ENCODE measurements around the gene FST.

Gene FST

GRCh38 chr5:53475320-53475719 lies 5.1 kb upstream of the FST start:
- DNase-seq: no peak

DNA sequence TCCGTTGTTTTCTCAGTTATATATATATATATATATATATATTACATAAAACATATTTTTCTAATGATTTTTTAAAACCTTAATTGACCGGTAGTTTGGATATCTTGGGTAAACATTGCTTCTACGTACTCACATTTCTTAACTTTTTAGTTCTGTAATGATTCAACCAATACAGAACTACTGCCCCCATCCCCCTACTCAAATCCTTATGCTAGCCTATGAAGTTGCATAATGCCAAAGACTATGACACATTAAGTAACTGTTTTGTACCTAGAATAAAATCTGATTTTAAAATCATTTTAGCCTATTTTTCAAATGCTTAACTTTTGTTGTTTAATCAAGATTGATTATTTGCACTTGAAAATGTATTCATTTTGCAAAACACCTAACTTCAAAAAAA lies 4.4 kb upstream of the FST start:
- DNase-seq: no peak

DNA sequence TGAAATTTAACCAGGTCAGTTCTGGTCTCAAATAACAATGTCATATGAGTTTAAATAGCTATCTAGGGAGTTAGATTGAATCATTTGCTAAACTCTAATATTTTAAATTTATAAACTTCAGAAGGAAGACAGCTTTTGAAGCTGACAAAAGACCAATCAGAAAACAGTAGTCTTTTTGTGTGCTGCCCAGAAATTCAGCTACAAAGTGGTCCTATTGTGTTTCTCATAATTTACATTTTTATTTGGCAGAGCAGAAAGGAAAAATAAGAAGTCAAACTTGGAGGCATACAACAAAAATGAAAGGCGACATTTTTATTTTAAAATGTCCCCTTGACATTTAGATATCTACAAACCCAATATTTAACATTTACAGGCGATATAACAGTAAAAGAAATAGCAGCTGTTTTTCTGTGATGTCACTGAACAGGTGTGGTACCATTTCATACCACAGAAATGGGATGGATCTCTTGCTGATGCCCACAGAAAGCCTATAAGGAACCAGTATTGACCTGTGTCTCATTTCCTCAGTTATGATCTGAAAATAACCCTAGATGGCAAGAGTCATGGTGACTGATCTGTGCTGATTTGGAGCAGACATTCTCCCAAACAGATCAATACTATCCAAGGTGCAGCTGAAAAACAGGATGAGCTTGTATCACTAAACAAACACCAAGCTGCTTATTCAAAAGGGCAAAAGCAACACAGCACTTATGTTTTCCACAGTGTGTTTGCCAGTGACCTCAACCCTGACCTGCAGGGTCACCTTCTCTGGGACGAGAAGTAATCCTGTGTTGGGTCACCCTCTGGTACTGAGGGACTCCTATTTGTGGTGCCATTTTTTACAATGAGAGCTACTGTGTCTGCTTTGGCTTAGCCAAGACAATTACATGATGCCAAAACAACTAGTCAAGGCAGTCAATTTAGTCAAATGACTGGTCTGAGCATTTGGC lies 3.6 kb upstream of the FST start:
- DNase-seq: no peak

DNA sequence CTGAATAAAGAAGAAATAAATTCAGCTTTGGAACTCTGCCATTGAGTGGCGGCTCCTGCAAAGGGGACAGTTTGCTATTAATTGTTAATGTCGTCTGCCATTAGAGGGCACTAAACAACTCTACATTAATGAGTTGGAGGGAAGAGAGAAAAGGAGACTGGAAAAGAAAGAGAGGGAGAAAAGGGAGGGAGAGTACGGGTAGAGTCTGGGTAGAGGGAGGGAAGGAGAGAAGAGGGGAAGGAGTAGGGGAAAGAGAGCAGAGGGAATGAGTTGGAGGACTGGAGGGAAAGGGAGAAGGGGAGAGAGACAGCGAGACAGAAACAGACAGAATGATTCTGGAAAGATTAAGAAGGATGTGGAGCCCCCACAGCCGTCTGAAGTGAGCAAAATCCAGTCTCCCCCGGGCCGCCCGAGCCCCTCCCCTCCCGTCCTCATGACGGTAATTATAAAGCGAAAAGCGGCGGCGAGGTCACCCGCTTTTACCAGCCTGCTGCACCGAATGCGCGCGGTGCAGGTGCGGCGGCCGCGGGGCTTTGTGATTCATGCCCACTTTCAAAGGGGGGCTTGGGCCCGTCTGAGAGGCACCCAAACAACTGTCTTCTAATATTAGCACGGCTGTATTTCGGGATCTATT lies 1.9 kb upstream of the FST start:
- no peak for DNase-seq

GRCh38 chr5:53479045-53479589 lies 1.3 kb upstream of the FST start:
- no peak for DNase-seq

- no peak for DNase-seq
Measured at GRCh38 chr5:53479590-53480415, 626 bp upstream of the FST start.

DNA sequence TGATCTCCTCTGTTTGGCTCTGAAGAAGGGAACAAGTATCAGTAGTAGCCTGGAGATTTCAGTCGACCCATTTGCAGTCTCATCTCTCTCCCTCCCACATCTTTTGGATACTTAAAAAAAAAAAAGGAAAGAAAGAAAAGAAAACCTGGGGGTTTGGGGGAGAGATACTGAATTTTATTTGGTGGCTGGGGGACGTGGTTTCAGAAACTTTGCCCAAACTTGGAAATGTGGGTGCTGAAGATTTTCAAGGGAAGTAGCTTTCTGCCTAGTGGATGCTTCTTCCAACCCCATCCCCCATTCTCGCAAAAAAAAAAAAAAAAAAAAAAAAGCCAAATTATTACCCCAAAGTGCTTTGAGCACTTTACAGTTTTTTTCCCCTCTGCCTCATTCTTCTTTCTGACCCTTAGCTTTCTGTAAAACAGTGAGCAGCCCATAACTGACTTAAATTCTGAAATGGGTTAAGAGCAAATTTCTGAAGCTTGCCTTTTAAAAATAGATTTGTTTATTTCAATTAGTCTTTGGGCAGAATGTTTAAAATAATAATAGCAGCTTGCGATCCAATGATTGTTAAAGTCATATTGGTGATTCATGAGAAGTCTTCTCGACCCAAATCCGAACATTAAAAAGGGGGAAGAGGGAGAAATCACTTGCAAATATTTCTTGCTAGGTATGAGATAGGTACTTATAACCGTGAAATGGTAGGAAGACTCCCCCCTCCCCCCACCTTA lies 894 bp downstream of the FST start:
- DNase-seq: no peak

GRCh38 chr5:53481887-53482716 lies 1.7 kb downstream of the FST start:
- no peak for DNase-seq

- DNase-seq: no peak
Measured at GRCh38 chr5:53482717-53483638, 2.5 kb downstream of the FST start.

DNA sequence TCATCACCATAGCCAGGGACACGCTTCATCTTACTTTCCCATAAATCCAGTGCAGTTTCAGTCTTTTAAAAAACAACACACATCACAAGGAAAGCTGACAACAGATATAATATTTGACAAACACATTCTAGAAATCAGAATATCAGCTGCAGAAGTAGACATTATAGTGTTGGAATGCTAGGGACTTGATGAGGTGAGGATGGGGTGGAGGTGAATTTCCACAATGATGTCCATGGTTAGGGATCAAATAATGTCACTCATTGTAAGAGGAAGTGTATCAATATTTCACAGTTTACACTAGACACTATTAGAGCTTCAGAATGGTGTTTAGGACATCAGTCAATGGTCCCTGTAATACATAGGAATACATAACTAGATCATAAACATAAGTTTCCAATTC lies 7.0 kb downstream of the FST start:
- no peak for DNase-seq

DNA sequence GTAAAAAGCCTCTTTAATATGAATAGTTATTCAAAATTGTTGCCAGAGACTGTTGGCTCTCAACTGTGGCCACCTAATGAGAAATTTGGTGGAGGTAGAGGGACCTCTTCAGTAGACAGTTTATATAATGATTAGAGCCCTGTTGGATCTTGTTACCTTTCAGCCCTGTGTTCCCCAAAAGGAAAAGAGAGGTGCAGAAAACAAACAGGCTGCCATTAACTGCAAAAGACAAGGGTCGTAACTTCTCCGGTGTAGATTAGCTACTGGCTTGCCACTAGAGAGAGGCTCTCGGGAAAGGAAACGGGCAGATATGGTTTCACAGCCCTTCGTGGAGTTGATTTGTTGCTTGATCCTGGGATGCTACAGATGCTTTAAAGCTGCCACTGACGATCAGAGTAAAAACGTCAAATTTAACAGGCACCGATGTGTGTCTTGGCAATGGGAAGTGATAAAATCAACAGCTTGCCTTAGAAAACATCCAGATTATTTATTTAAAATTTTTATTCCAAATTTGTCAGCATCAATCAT lies 7.8 kb downstream of the FST start:
- DNase-seq: no peak

- DNase-seq: no peak
Measured at GRCh38 chr5:53490747-53491146, 10.3 kb downstream of the FST start.

- no peak for DNase-seq
Measured at GRCh38 chr5:53501054-53501453, 20.6 kb downstream of the FST start.

- no peak for DNase-seq
Measured at GRCh38 chr5:53503562-53504218, 23.3 kb downstream of the FST start.

GRCh38 chr5:53507013-53507412 lies 26.6 kb downstream of the FST start:
- no peak for DNase-seq

DNA sequence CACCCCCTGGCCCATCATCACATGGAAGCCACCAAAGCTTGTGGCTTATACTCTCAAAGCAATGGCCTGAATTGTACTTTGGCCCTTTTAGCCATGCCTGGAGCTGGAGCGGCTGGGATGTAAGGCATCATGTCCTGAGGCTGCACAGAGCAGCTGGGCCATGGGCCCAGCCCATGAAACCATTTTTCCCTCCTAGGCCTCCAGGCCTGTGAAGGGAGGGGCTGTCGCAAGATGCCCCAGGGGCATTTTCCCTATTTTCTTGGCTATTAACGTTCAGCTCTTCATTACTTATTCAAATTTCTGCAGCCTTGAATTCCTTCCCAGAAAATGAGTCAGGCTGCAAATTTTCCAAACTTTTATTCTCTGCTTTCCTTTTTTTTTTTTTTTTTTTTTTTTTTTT lies 27.7 kb downstream of the FST start:
- DNase-seq: no peak

- DNase-seq: no peak
Measured at GRCh38 chr5:53512539-53512938, 32.1 kb downstream of the FST start.

DNA sequence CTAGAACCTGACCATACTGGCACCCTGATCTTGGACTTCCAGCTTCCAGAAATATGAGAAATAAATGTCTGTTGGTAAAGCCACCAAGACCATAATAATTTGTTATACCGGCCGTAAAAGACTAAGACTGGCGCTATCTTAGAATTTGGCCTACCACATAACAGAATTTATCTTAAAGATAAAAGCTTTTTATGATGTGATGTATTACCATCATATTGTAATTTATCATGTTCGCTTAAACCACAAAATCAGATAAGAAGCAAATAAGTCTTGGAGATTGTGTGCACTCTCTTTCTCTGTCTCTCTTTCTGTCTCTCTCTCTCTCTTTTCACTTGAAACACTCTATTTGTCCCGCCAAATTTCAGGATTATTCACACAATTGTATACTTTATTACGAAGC lies 35.6 kb downstream of the FST start:
- no peak for DNase-seq

GRCh38 chr5:53520813-53521212 lies 40.4 kb downstream of the FST start:
- DNase-seq: no peak

Measured in NCI-H2107 (cell line).